Adipose tissue (tissue), 3 donors: ENCODE data around the gene N4BP3. TPM values are rescaled to one million over a fixed set of nuclear protein-coding genes. Genes with fewer than 3 reads are reported as not detected.

Source experiments
- H3K27ac ChIP-seq: one replicate; pipeline ENCODE4 v1.5.1; 2013; ENCODE audit warnings: low read depth, low read length
- WGBS, 3 donors: extraction: QIAGEN DNeasy Blood & Tissue Kit; methylation state at CpG; one replicate each; pipeline ENCODE4 v1.1.7; 2013; 5-methylcytosine and 5-hydroxymethylcytosine counted together
- polyA plus RNA-seq, 3 donors: library from polyadenylated mRNA; stranded (reverse); fragments of 200-250 nt; gene quantifications; one replicate each; pipeline ENCODE4 v1.2.3, GENCODE V29; 2013
- donor health status: healthy with polysubstance abuse.
- donor health status: Bipolar disorder and iron deficiency.
- donor health status: healthy.

The N4BP3 gene
- polyA plus RNA-seq, 3 donors: 0.58 to 2.6 (median 1.4) TPM

- H3K27ac ChIP-seq: no peak overlapping the region
- 19 to 39% (median 26%) methylated on average over 10 of the region's 10 CpGs for WGBS, 3 donors
These were observed 18.2 kb downstream of the N4BP3 start for GRCh38 chr5:178131446-178131996.

DNA sequence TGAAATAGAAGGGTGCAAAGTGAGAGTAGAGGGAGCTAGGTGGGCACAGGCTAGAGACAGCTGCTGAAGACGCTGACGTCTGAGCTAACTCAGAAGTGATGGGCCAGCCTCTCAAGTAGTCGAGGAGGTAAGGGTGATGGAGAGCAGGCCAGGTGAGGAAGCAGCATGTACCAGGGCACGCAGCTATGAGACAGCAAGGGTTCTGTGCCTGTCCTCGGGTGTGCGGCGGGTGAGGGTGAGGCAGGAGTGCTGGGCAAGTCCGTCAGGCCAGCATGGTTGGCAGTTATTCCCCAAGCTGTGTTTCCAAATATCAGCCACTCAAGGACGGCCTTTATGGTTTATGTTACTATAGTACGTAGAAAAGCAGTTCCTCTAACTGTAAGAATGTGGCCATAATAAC, 23.7 kb downstream of the N4BP3 start:
- WGBS, 3 donors: 85 to 88% (median 85%) methylated on average over 10 of the region's 10 CpGs
- H3K27ac ChIP-seq: no peak overlapping the region

DNA sequence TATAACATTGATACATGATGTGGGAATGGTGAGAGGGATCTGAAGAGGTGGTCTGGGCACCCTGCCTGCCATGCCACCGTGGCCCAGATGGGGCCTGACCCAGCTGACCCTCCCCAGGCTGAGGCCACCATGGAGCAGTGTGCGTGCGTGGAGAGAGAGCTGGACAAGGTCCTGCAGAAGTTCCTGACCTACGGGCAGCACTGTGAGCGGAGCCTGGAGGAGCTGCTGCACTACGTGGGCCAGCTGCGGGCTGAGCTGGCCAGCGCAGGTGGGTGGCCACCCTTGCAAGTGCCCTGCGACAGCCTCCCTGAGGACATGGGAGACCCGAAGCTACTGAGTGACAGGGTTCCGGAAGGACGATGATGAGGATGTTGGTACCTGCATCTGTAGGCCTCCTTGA, 24.7 kb downstream of the N4BP3 start:
- H3K27ac ChIP-seq: no peak overlapping the region
- 89 to 93% (median 91%) methylated on average over 12 of the region's 12 CpGs for WGBS, 3 donors

GRCh38 chr5:178141550-178141949, 28.2 kb downstream of the N4BP3 start:
- no peak overlapping the region for H3K27ac ChIP-seq
- 91 to 98% (median 96%) methylated on average over 4 of the region's 4 CpGs for WGBS, 3 donors

DNA sequence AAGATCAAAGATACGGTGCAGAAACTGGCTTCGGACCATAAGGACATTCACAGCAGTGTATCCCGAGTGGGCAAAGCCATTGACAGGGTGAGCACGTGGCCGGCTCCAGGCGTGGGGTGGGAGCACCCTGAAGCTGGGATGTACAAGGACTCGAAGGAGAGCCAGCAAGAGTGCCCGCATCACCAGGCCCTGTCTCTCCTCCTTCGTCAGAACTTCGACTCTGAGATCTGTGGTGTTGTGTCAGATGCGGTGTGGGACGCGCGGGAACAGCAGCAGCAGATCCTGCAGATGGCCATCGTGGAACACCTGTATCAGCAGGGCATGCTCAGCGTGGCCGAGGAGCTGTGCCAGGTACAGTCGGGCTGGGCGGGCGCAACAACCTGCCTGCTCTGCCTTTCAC, 29.3 kb downstream of the N4BP3 start:
- 77 to 95% (median 94%) methylated on average over 20 of the region's 20 CpGs for WGBS, 3 donors
- no peak overlapping the region for H3K27ac ChIP-seq

DNA sequence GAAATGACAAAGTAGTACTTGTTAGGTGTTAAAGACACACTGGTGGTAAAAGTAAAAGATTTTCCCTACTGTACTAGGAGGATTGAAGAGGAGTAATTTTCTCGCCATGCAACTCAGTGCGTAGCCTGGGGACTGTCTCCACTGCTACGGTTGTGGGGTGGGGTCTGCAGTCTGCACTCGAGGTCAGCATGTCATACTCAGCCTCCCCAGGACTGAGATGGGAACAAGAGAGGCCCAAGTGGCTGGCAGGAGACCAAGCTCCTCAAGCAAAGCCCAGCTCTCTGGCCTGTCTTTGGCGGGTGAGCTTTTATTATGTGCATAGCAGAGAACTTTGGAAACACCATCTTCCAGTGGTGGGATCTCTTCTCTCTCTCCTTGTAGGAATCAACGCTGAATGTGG, 29.9 kb downstream of the N4BP3 start:
- WGBS, 3 donors: 81 to 83% (median 83%) methylated on average over 6 of the region's 6 CpGs
- H3K27ac ChIP-seq: no peak overlapping the region

- WGBS, 3 donors: 60 to 70% (median 68%) methylated on average over 10 of the region's 10 CpGs
- H3K27ac ChIP-seq: no peak overlapping the region
These were observed 30.6 kb downstream of the N4BP3 start for GRCh38 chr5:178143901-178144300.

GRCh38 chr5:178145965-178146820, 32.9 kb downstream of the N4BP3 start:
- no peak overlapping the region for H3K27ac ChIP-seq
- 56 to 62% (median 57%) methylated on average over 14 of the region's 14 CpGs for WGBS, 3 donors

GRCh38 chr5:178147406-178147805, 34.1 kb downstream of the N4BP3 start:
- no peak overlapping the region for H3K27ac ChIP-seq
- 89 to 93% (median 89%) methylated on average over 15 of the region's 15 CpGs for WGBS, 3 donors

DNA sequence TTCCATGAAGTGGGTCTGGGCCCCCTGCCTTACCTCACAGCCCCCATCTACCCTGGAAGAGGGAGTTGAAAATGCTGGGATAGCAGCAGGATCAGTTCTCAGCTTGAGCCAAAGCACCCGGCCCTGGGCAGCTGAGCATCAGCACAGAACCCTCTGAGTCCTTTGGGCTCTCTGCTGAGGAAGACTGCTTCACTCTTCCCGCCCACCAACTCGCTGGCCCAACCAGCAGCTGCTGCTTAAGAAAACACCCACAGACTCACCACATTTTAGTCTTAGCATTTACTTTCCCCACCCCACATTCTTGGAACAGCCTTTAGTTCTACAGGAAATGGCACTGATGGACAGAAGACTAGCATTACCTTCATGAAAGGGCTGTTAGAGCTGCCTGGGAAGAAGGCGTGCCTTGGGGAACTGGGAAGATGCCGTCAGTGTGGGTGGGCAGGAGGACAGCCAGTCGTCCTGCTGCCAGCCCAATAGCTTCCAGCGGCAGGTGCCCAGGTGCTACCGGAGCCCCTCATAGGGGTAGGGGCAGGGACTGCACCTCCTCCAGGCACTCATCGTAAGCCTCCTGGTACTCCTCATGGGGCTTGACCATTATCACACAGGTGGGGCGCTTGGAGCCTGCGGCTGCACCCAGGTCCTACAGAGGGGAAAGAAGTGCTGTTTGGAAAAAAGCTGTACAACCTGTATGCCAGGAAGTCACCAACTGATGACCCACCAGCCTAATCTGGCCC, 36.0 kb downstream of the N4BP3 start:
- H3K27ac ChIP-seq: no peak overlapping the region
- 79 to 82% (median 80%) methylated on average over 11 of the region's 11 CpGs for WGBS, 3 donors

- H3K27ac ChIP-seq: no peak overlapping the region
- WGBS, 3 donors: 51 to 80% (median 76%) methylated on average over 11 of the region's 11 CpGs
These were observed 37.8 kb downstream of the N4BP3 start for GRCh38 chr5:178150977-178151734.

DNA sequence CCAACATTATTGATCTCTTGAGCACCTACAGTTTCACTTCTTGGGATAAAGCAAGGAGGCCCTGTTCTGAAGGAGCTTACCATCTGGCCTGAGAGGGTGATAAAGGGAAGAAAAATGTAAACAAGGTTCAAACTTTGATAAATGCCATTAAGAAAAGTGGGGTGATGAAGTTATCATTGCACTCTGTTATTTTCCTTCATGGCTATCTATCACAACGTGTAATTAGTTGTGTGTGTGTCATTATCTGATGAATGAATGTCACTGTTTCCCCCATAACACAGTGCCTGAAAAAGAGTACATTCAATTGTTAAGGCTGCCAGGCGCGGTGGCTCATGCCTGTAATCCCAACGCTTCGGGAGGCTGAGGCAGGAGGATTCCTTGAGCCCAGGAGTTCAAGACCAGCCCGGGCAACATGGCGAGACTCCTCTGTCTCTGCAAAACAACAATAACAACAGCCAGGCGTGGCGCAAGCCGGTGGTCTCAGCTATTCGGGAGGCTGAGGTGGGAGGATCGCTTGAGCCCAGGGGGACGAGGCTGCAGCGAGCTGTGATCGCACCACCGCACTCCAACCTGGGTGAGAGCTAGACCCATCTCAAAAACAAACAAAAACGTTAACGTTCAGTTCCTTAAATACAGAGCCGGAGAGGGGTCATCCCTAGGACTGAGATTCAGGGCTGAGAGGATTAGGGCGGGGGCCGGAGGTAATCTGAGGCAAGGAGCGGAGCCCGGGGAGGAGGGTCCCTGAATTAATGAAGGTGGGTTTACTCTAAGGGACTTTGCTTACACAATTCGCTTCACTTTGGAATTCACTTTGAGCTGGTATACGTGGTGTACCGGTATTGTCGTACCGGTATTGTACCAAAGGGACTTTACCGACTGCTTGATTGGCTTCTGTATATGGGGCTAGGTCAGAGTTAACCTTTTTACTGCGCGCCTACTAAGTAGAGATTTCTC, 39.4 kb downstream of the N4BP3 start:
- 48 to 51% (median 48%) methylated on average over 31 of the region's 31 CpGs for WGBS, 3 donors
- peak overlapping the region; percentile 44 for H3K27ac ChIP-seq

DNA sequence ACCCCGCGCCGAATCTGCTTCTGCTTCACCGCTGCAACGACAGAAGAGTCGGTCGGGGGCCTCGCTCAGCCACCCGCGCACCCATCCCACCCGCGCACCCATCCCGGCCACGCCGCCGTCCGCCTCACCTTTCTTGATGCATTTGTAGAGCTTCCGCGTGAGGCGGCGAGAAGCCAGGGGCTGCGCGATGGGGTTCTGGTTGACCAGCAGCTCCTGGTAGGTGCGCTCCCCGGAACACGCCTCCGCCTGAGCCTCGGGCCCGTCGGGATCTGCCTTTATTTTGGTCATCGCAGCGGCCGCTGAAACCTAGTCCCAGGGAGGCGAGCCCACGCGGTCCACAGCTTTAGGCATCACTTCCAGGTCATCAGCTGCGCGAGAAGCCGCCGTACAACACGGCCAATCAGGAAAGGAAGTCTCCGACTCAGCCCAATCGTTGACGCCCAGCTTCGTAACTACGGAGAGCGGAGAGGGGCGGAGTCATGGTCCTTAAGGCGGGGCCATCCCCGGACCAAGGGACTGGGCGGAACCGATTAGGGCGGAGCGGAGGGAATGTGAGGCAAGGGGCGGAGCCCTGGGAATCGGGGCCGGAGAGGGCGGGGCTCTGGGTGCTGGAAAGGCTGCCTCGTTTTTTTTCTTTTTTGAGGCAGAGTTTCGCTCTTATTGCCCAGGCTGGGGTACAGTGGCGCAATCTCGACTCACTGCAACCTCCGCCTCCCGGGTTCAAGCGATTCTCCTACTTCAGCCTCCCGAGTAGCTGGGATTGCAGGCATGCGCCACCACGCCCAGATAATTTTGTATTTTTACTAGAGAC, 40.4 kb downstream of the N4BP3 start, which contains the start of gene NHP2:
NHP2 (minus strand) TSS at position 356 of the 811 bp plus-strand sequence; CDS start at position 288, 68 bp downstream.
- peak within 1 kb of the TSS; percentile 44 for H3K27ac ChIP-seq
- WGBS, 3 donors: 2% methylated on average over 62 to 68 of the region's 68 CpGs

DNA sequence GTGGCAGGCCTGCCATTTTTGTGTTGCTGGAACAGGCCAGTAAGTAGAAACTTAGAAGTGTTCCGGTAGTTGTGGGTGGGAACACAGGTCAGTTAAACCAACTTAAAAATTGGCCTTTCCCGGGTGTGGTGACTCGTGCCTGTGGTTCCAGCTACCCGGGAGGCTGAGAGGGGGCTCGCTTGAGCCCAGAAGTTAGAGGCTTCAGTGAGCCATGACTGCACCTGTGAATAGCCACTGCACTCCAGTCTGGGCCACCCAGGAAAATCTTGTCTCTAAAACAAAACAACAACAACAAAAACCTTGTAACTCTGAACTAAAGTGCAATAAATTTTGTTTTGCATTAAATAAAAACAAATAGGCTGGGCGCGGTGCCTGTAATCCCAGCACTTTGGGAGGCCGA, 41.7 kb downstream of the N4BP3 start:
- 80 to 85% (median 83%) methylated on average over 8 of the region's 8 CpGs for WGBS, 3 donors
- H3K27ac ChIP-seq: no peak overlapping the region

DNA sequence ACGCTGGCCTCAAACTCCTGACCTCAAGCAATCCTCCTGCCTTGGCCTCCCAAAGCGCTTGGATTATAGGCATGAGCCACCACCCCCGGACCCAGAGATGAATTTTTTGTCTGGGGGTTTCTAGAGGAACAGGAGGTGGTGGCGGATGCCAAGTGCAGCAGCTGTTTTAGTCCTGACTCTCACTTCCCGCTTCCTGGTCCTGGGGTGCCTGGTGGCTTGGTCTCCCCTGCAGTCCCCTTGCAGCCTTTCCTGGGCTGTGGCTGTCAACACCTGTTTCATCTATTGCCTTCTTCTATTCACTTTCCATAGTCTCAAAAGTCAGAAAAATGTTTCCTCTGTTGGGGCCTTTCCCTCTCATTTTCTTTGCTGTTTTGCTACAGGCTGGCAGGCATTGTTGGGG, 46.8 kb downstream of the N4BP3 start:
- H3K27ac ChIP-seq: no peak overlapping the region
- WGBS, 3 donors: 86 to 88% (median 86%) methylated on average over 5 of the region's 5 CpGs

DNA sequence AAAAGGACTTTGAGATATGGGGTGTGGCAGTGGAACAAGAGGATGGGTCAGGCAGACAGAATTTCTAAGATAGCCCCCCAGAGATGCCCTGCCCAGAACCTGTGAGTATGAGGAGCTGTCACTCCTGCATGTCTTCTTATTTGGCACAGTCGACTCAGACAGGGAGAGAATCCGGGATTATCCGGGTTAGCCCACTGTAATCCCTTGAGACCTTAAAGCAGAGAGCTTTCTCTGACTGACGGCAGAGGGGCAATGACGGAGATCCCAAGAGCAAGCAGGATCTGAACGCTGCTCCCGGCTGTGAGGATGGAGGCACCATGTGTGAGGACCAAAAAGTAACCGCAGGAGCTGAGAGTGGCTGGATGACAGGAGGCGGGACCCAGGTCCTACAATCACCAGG, 49.1 kb downstream of the N4BP3 start:
- WGBS, 3 donors: 76 to 82% (median 81%) methylated on average over 9 of the region's 9 CpGs
- H3K27ac ChIP-seq: no peak overlapping the region
